HepG2 (cell line): ENCODE data around the gene MED23. TPM values are rescaled to one million over a fixed set of nuclear protein-coding genes. Genes with fewer than 3 reads are reported as not detected.

Experiments used
- AHR ChIP-seq: IDR thresholded peaks from 2 replicates; pipeline ENCODE4 v1.6.1; 2018; ENCODE audit warnings: missing genetic modification reagents, missing compliant biosample characterization
- ARNT2 ChIP-seq: sonication (generic); formaldehyde crosslinking; IDR thresholded peaks from 2 replicates; pipeline ENCODE4 v1.8.0; 2022; ENCODE audit warnings: mild to moderate bottlenecking, low read depth, missing genetic modification reagents, moderate library complexity
- FOXA1 ChIP-seq, 2 experiments: fragments of 450-650 bp in 1 of 2; sonication (generic) in 1 of 2; formaldehyde crosslinking in 1 of 2; IDR thresholded peaks; 2 replicates each; pipeline versions ENCODE4 v1.4.0 to v1.6.1; 2016 to 2020; ENCODE audit warnings: missing genetic modification reagents in 1 of 2
- HIVEP1 ChIP-seq: sonication (generic); formaldehyde crosslinking; IDR thresholded peaks from 2 replicates; pipeline ENCODE4 v1.4.0; 2020; ENCODE audit warnings: mild to moderate bottlenecking, missing genetic modification reagents
- HNF4A ChIP-seq: sonication (generic); formaldehyde crosslinking; IDR thresholded peaks from 2 replicates; pipeline ENCODE4 v1.4.0; 2020; ENCODE audit warnings: missing genetic modification reagents
- IRF2 ChIP-seq: IDR thresholded peaks from 2 replicates; pipeline ENCODE4 v1.6.1; 2018; ENCODE audit warnings: missing genetic modification reagents, missing compliant biosample characterization
- SIX1 ChIP-seq: sonication (generic); formaldehyde crosslinking; IDR thresholded peaks from 2 replicates; pipeline ENCODE4 v1.4.0; 2020; ENCODE audit warnings: missing genetic modification reagents, borderline replicate concordance
- SMAD1 ChIP-seq: sonication (generic); formaldehyde crosslinking; IDR thresholded peaks from 2 replicates; pipeline ENCODE4 v1.4.0; 2020; ENCODE audit warnings: missing genetic modification reagents, low read depth, mild to moderate bottlenecking, borderline replicate concordance
- SNRNP70 ChIP-seq: fragments of 200-400 bp; formaldehyde crosslinking; IDR thresholded peaks from 2 replicates; pipeline ENCODE4 v1.6.1; 2017; ENCODE audit warnings: mild to moderate bottlenecking, low read depth, low read length, moderate library complexity
- TEAD2 ChIP-seq: sonication (generic); formaldehyde crosslinking; IDR thresholded peaks from 2 replicates; pipeline ENCODE4 v1.9.0; 2021; ENCODE audit warnings: missing genetic modification reagents
- ZBTB37 ChIP-seq: sonication (generic); formaldehyde crosslinking; IDR thresholded peaks from 2 replicates; pipeline ENCODE4 v1.4.0; 2020; ENCODE audit warnings: mild to moderate bottlenecking, missing genetic modification reagents
- ZNF331 ChIP-seq: sonication (generic); formaldehyde crosslinking; IDR thresholded peaks from 2 replicates; pipeline ENCODE4 v1.4.0; 2020; ENCODE audit warnings: missing genetic modification reagents
- ZNF670 ChIP-seq: sonication (generic); formaldehyde crosslinking; IDR thresholded peaks from 2 replicates; pipeline ENCODE4 v1.8.0; 2022; ENCODE audit warnings: mild to moderate bottlenecking, missing genetic modification reagents, borderline replicate concordance
- ZNF709 ChIP-seq: sonication (generic); formaldehyde crosslinking; IDR thresholded peaks from 2 replicates; pipeline ENCODE4 v1.5.0; 2020; ENCODE audit warnings: mild to moderate bottlenecking, missing genetic modification reagents
- ZNF772 ChIP-seq: sonication (generic); formaldehyde crosslinking; IDR thresholded peaks from 2 replicates; pipeline ENCODE4 v1.5.0; 2020; ENCODE audit warnings: mild to moderate bottlenecking, missing genetic modification reagents
- ZNF773 ChIP-seq: sonication (generic); formaldehyde crosslinking; IDR thresholded peaks from 2 replicates; pipeline ENCODE4 v1.4.0; 2020; ENCODE audit warnings: missing genetic modification reagents, borderline replicate concordance
- ZNF878 ChIP-seq: sonication (generic); formaldehyde crosslinking; IDR thresholded peaks from 2 replicates; pipeline ENCODE4 v1.8.1; 2023; ENCODE audit warnings: mild to moderate bottlenecking, missing genetic modification reagents, moderate library complexity
- polyA plus RNA-seq, 8 experiments: library from polyadenylated mRNA; depleted of rRNA in 3 of 8; stranded (reverse) in 7 of 8; unstranded in 1 of 8; fragments of >200 nt; fragmentation: Illumina TruSeq in 4 of 8; extraction: Trizol in 4 of 8; gene quantifications; 2 replicates each; pipeline versions ENCODE4 v1.2.1 to v1.2.3, GENCODE V29; 2011 to 2016; ENCODE audit warnings: low read depth in 4 of 8, missing spikeins in 1 of 8, mixed read lengths in 1 of 8; ENCODE audit not compliant: insufficient read depth in 1 of 8
- total RNA-seq, 5 experiments: library from RNA; depleted of rRNA; stranded (reverse); fragments of >200 nt; fragmentation: Illumina TruSeq; extraction: Trizol; gene quantifications; 2 replicates each; pipeline ENCODE4 v1.2.3, GENCODE V29; 2016; ENCODE audit warnings: low read depth in 1 of 5
- TF ChIP-seq, protein P1 (sequence below): sonication (generic); formaldehyde crosslinking; IDR thresholded peaks from 2 replicates; pipeline ENCODE4 v1.4.0; 2020; ENCODE audit warnings: mild to moderate bottlenecking, missing genetic modification reagents
- TF ChIP-seq, protein P2 (sequence below), 2 experiments: sonication (generic) in 1 of 2; formaldehyde crosslinking in 1 of 2; IDR thresholded peaks; 2 replicates each; pipeline versions ENCODE4 v1.5.1 to v1.6.1; 2011 to 2020; ENCODE audit warnings: borderline replicate concordance in 1 of 2, low read depth in 1 of 2, low read length in 1 of 2, mild to moderate bottlenecking in 1 of 2, missing genetic modification reagents in 1 of 2, moderate library complexity in 1 of 2

Gene MED23
- total and polyA plus RNA-seq, 2 of the 13 experiments (the other 11 are each of a cell fraction or from before 2014, with no cell fraction given) = 34.9 to 50.5 TPM

DNA sequence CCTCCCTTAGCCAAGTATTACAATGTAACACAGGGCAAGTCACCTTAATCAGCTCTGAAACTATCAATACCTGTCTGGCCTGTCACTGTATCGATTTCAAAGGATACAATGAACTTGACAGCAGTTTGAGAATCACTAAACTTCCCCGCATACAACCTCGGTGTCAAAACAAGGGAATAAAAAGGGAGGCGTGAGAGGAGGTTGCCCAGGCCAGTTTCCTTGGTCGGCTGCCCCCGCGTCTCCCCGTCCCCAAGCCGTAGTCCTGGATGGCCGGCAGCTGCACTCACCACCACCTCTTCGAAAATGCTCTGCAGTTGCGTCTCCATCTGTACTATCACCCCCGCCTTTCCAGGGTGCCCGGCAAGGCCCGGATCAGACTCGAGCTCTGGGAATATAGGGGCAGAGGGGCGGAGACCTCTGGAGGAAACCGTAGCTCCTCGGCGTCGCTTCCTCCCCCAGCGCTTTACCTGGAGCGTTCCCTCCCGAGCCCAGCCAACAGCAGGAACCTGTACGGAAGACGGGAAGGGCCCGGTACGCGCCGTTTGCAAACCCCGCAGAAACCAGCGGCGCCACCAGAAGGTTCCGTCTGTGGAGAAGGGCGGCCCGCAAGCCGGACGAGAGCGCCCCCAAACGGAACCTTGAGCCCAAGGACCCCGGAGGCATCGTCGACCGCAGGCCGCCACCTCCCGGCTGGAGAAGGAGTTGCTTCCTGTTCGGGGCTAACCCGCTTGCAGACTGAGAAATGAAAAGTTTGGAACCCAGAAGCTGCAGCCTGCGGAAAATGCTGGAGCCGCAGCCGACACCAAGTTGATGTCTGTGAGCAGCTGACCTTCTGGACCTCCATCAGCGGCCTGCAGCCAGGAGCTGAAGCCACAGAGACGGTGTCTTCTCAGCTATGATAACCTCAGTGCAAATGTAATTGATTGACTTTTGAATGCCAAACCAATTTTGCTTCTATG is at the start of gene MED23 (continued):
- TF ChIP-seq ZNF772 (peak; percentile 100), HIVEP1 (CRISPR knock-in tag) (peak; percentile 96), ZNF773 (CRISPR knock-in tag) (peak; percentile 98), SNRNP70 (no peak), ZNF670 (CRISPR knock-in tag) (peak; percentile 100), HNF4A (CRISPR knock-in tag) (peak; percentile 80), SMAD1 (CRISPR knock-in tag) (peak; percentile 99; the same call in 1 of the 2 replicates), FOXA1 (IDR thresholded peaks at IDR 0.05) (no peak), FOXA1 (CRISPR knock-in tag; IDR thresholded peaks at IDR 0.05) (peak; percentile 76), ZNF709 (CRISPR knock-in tag) (peak; percentile 98), IRF2 (CRISPR knock-in tag) (peak; percentile 100), ZNF331 (CRISPR knock-in tag) (peak; percentile 98), ZNF878 (peak; percentile 99), TEAD2 (CRISPR knock-in tag) (peak; percentile 51; the same call in 1 of the 2 replicates), SIX1 (CRISPR knock-in tag) (peak; percentile 80), ZBTB37 (CRISPR knock-in tag) (0 out of 2 replicates have a peak, but pooled peaks have one; percentile 69), AHR (peak; percentile 100), ARNT2 (CRISPR knock-in tag) (peak; percentile 99)
- TF ChIP-seq, protein P1, sequence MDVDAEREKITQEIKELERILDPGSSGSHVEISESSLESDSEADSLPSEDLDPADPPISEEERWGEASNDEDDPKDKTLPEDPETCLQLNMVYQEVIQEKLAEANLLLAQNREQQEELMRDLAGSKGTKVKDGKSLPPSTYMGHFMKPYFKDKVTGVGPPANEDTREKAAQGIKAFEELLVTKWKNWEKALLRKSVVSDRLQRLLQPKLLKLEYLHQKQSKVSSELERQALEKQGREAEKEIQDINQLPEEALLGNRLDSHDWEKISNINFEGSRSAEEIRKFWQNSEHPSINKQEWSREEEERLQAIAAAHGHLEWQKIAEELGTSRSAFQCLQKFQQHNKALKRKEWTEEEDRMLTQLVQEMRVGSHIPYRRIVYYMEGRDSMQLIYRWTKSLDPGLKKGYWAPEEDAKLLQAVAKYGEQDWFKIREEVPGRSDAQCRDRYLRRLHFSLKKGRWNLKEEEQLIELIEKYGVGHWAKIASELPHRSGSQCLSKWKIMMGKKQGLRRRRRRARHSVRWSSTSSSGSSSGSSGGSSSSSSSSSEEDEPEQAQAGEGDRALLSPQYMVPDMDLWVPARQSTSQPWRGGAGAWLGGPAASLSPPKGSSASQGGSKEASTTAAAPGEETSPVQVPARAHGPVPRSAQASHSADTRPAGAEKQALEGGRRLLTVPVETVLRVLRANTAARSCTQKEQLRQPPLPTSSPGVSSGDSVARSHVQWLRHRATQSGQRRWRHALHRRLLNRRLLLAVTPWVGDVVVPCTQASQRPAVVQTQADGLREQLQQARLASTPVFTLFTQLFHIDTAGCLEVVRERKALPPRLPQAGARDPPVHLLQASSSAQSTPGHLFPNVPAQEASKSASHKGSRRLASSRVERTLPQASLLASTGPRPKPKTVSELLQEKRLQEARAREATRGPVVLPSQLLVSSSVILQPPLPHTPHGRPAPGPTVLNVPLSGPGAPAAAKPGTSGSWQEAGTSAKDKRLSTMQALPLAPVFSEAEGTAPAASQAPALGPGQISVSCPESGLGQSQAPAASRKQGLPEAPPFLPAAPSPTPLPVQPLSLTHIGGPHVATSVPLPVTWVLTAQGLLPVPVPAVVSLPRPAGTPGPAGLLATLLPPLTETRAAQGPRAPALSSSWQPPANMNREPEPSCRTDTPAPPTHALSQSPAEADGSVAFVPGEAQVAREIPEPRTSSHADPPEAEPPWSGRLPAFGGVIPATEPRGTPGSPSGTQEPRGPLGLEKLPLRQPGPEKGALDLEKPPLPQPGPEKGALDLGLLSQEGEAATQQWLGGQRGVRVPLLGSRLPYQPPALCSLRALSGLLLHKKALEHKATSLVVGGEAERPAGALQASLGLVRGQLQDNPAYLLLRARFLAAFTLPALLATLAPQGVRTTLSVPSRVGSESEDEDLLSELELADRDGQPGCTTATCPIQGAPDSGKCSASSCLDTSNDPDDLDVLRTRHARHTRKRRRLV (CRISPR knock-in tag) = peak; percentile 98
- TF ChIP-seq, protein P2, sequence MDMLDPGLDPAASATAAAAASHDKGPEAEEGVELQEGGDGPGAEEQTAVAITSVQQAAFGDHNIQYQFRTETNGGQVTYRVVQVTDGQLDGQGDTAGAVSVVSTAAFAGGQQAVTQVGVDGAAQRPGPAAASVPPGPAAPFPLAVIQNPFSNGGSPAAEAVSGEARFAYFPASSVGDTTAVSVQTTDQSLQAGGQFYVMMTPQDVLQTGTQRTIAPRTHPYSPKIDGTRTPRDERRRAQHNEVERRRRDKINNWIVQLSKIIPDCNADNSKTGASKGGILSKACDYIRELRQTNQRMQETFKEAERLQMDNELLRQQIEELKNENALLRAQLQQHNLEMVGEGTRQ (IDR thresholded peaks at IDR 0.05; ENCODE audit: low read depth, low read length) = no peak
- TF ChIP-seq, protein P2 (CRISPR knock-in tag; IDR thresholded peaks at IDR 0.05; ENCODE audit: borderline replicate concordance) = peak; percentile 10; the same call in 1 of the 2 replicates
